ENCODE results near the gene PEX13. TPM values are rescaled to one million over a fixed set of nuclear protein-coding genes. Genes with fewer than 3 reads are reported as not detected.

PEX13 gene
- total RNA-seq, 2 donors from 2014 or later, result 18.2 to 19.8 TPM

GRCh38 chr2:61042807-61043206 lies 25.3 kb downstream of the PEX13 start:
- intact Hi-C loops (cut with DNase I), result no loop called here
- DNase-seq (no peak), ATAC-seq (no peak)
- 56% methylated on average over 3 of the region's 3 CpGs for WGBS, 2 donors
- H3K9me3 ChIP-seq, result no peaks in the 10 kb centered on the region
- no peak overlapping the region for H3K27ac ChIP-seq
- TF ChIP-seq POLR2A (IDR thresholded peaks at IDR 0.05) (no peak), CTCF (IDR thresholded peaks at IDR 0.05) (no peak)
- H3K4me1 ChIP-seq, result peaks cover 36% of the 10 kb centered on the region
- H3K4me3 ChIP-seq, result no peak overlapping the region
- H3K27me3 ChIP-seq, result no peaks in the 10 kb centered on the region
- H3K36me3 ChIP-seq (replicated peaks in 1 of 2; ENCODE audit: insufficient read depth in 1 of 2, low read depth in 2 of 2), result peaks cover 0 to 5% of the 10 kb centered on the region in 2 donors

GRCh38 chr2:61044636-61045035 lies 27.1 kb downstream of the PEX13 start:
- Histone ChIP-seq H3K4me3 (no peak overlapping the region), H3K9me3 (no peaks in the 10 kb centered on the region), H3K27me3 (no peaks in the 10 kb centered on the region), H3K27ac (peak overlapping the region in 1 of 4 donors; percentile 18), H3K4me1 (peaks cover 36% of the 10 kb centered on the region), H3K36me3 (replicated peaks in 1 of 2; ENCODE audit: insufficient read depth in 1 of 2, low read depth in 2 of 2) (peaks cover 0 to 7% of the 10 kb centered on the region in 2 donors)
- intact Hi-C loops (cut with DNase I), result no loop called here
- DNase-seq, result peak in 1 of 4 donors; percentile 11
- 60 to 61% methylated on average over 4 of the region's 4 CpGs for WGBS, 2 donors
- ATAC-seq, result no peak
- TF ChIP-seq POLR2A (IDR thresholded peaks at IDR 0.05) (no peak), CTCF (IDR thresholded peaks at IDR 0.05) (no peak)

GRCh38 chr2:61045226-61045625 lies 27.7 kb downstream of the PEX13 start:
- no peaks in the 10 kb centered on the region for H3K9me3 ChIP-seq
- intact Hi-C loops (cut with DNase I), result no loop called here
- H3K36me3 ChIP-seq (replicated peaks in 1 of 2; ENCODE audit: insufficient read depth in 1 of 2, low read depth in 2 of 2), result peaks cover 0 to 11% of the 10 kb centered on the region in 2 donors
- DNase-seq (no peak), ATAC-seq (no peak)
- H3K4me3 ChIP-seq, result no peak overlapping the region
- WGBS, 2 donors, result 67 to 69% methylated on average over 2 of the region's 2 CpGs
- H3K27me3 ChIP-seq, result no peaks in the 10 kb centered on the region
- TF ChIP-seq POLR2A (IDR thresholded peaks at IDR 0.05) (no peak), CTCF (IDR thresholded peaks at IDR 0.05) (no peak)
- H3K4me1 ChIP-seq, result peaks cover 36% of the 10 kb centered on the region
- H3K27ac ChIP-seq, result peak overlapping the region in 1 of 4 donors; percentile 45

- intact Hi-C loops (cut with DNase I), result no loop called here
- DNase-seq (no peak), ATAC-seq (no peak)
- peaks cover 2 to 13% of the 10 kb centered on the region in 2 donors for H3K36me3 ChIP-seq (replicated peaks in 1 of 2; ENCODE audit: insufficient read depth in 1 of 2, low read depth in 2 of 2)
- H3K9me3 ChIP-seq, result no peaks in the 10 kb centered on the region
- WGBS, 2 donors, result 41 to 42% methylated on average over 4 of the region's 4 CpGs
- H3K27ac ChIP-seq, result peak overlapping the region in 1 of 4 donors; percentile 45
- H3K27me3 ChIP-seq, result no peaks in the 10 kb centered on the region
- no peak for TF ChIP-seq POLR2A (IDR thresholded peaks at IDR 0.05)
- no peak for TF ChIP-seq CTCF (IDR thresholded peaks at IDR 0.05)
- H3K4me3 ChIP-seq, result no peak overlapping the region
- H3K4me1 ChIP-seq, result peaks cover 36% of the 10 kb centered on the region
Observed at GRCh38 chr2:61045999-61046398, 28.5 kb downstream of the PEX13 start.

- Histone ChIP-seq H3K27ac (no peak overlapping the region), H3K9me3 (no peaks in the 10 kb centered on the region), H3K36me3 (replicated peaks in 1 of 2; ENCODE audit: insufficient read depth in 1 of 2, low read depth in 2 of 2) (peaks cover 4 to 5% of the 10 kb centered on the region in 2 donors), H3K4me1 (peaks cover 14% of the 10 kb centered on the region), H3K27me3 (no peaks in the 10 kb centered on the region), H3K4me3 (no peak overlapping the region)
- 21 to 33% methylated on average over 2 of the region's 2 CpGs for WGBS, 2 donors
- intact Hi-C loops (cut with DNase I), result no loop called here
- ATAC-seq (peak; percentile 72), DNase-seq (no peak)
- TF ChIP-seq CTCF (IDR thresholded peaks at IDR 0.05) (no peak), POLR2A (IDR thresholded peaks at IDR 0.05) (no peak)
Observed at GRCh38 chr2:61055557-61055956, 38.0 kb downstream of the PEX13 start.
